Fibroblast of lung (primary cell): ENCODE measurements around the gene MXRA8. TPM values are rescaled to one million over a fixed set of nuclear protein-coding genes. Genes with fewer than 3 reads are reported as not detected.

Experiments
- DNase-seq, 2 donors: peaks; one replicate each; pipeline versions ENCODE4 v3.0.0 to v3.0.0-alpha.2; 2010; ENCODE audit warnings: low read depth in 2 of 2
- H2AFZ ChIP-seq: 2 replicates; pipeline ENCODE4 v1.5.1; 2012; ENCODE audit warnings: low read length, control low read depth, inconsistent platforms
- H3K27ac ChIP-seq: 2 replicates; pipeline ENCODE4 v1.5.1; 2011; ENCODE audit warnings: low read length, control low read depth; ENCODE audit not compliant: insufficient read depth
- H3K27me3 ChIP-seq: 2 replicates; pipeline ENCODE4 v1.5.1; 2011; ENCODE audit warnings: mild to moderate bottlenecking, low read length; ENCODE audit not compliant: control insufficient read depth, insufficient read depth
- H3K36me3 ChIP-seq: 2 replicates; pipeline ENCODE4 v1.5.1; 2011; ENCODE audit warnings: low read length; ENCODE audit not compliant: control insufficient read depth, insufficient read depth
- H3K4me1 ChIP-seq: 2 replicates; pipeline ENCODE4 v1.5.1; 2011; ENCODE audit warnings: low read length; ENCODE audit not compliant: control insufficient read depth, insufficient read depth; ENCODE audit errors: extremely low read depth
- H3K4me2 ChIP-seq: 2 replicates; pipeline ENCODE4 v1.5.1; 2011; ENCODE audit warnings: low read length, control low read depth; ENCODE audit not compliant: insufficient read depth; ENCODE audit errors: extremely low read depth
- H3K4me3 ChIP-seq, 4 experiments: fragments of 200-600 bp in 1 of 4; sonication (generic) in 1 of 4; replicated peaks in 1 of 4; 2 replicates each; pipeline ENCODE4 v1.5.1; 2011 to 2016; ENCODE audit warnings: low read length in 4 of 4, low read depth in 3 of 4, mild to moderate bottlenecking in 3 of 4, control low read depth in 2 of 4, inconsistent platforms in 1 of 4, mixed read lengths in 1 of 4; ENCODE audit not compliant: insufficient read depth in 1 of 4; ENCODE audit errors: control extremely low read depth in 1 of 4
- H3K79me2 ChIP-seq: 2 replicates; pipeline ENCODE4 v1.5.1; 2012; ENCODE audit warnings: mild to moderate bottlenecking, low read length, inconsistent platforms; ENCODE audit not compliant: control insufficient read depth, insufficient read depth
- H3K9ac ChIP-seq: 2 replicates; pipeline ENCODE4 v1.5.1; 2011; ENCODE audit warnings: mild to moderate bottlenecking, low read length, control low read depth; ENCODE audit not compliant: insufficient read depth
- H3K9me3 ChIP-seq: 2 replicates; pipeline ENCODE4 v1.5.1; 2012; ENCODE audit warnings: low read depth, low read length; ENCODE audit not compliant: control insufficient read depth, insufficient read depth
- H4K20me1 ChIP-seq: 2 replicates; pipeline ENCODE4 v1.5.1; 2011; ENCODE audit warnings: low read length; ENCODE audit not compliant: control insufficient read depth, insufficient read depth; ENCODE audit errors: extremely low read depth
- EZH2 ChIP-seq: IDR thresholded peaks from 2 replicates; pipeline ENCODE4 v1.5.1; 2012; ENCODE audit warnings: low read length, control low read depth, mild to moderate bottlenecking; ENCODE audit errors: missing control alignments
- polyA plus RNA-seq, 2 donors: library from polyadenylated mRNA; depleted of rRNA in 1 of 2; stranded (reverse) in 1 of 2; unstranded in 1 of 2; fragments of >200 nt; gene quantifications; 2 replicates each; pipeline ENCODE4 v1.2.1, GENCODE V29; 2011 to 2012; ENCODE audit warnings: missing spikeins in 1 of 2
- total RNA-seq: library from RNA; depleted of rRNA; stranded (reverse); fragments of >200 nt; gene quantifications from 2 replicates; pipeline ENCODE4 v1.2.1, GENCODE V29; 2014
- TF ChIP-seq, protein P1 (sequence below), 2 donors: IDR thresholded peaks in 1 of 2; conservative IDR thresholded peaks in 1 of 2; 1 replicate in 1 of 2; 2 replicates in 1 of 2; pipeline ENCODE4 v1.5.1; 2011 to 2012; ENCODE audit warnings: low read length in 2 of 2, control low read depth in 1 of 2, inconsistent platforms in 1 of 2, low read depth in 1 of 2, mild to moderate bottlenecking in 1 of 2

Gene MXRA8
- total and polyA plus RNA-seq, 2 donors (not counting 1 experiment from before 2014, with no cell fraction given) = 205 to 397 TPM

DNA sequence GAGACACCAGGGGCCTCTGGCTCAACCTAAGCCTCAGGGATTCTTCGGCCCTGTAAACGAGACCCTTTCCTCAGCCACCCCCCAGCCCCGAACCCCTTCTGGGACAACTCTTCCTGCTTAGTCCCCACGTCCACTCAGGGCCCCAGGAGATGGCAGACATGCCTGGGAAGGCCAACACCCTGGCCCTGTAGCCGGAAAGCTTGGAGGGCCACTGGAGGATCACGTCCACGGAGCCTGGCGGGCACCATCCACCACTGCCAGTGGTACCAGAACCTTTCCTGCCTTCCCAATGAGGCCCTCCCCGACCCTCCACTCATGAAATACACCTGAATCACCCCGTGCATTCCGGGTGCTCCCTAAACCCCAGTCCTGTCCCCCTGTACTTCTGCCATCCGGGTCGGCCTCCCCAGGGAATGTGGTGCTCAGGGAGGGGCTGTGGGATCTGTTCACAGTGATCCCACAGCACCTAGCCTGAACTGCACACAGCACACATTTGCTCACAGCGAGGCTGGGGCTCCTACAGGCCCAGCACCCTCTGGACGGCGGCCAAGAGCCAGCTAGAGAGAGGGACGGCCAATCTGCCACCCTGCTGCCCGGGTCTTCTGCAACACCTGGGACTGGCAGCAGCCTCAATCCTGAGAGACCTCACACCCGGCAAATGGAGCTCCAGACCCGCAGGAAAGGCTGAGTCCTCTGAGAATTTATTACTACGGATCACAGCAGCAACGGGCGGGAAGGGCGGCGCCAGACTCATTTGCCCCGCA lies 14.9 kb upstream of the MXRA8 start:
- Histone ChIP-seq H3K4me3 (peak overlapping the region in 2 of 4 experiments; percentile 10 to 72), H3K4me1 (peaks cover 15% of the 10 kb centered on the region), H3K27me3 (no peaks in the 10 kb centered on the region), H3K36me3 (peaks cover 17% of the 10 kb centered on the region), H3K9ac (no peak overlapping the region), H2AFZ (no peak overlapping the region), H3K27ac (no peak overlapping the region), H4K20me1 (no peaks in the 10 kb centered on the region), H3K79me2 (peaks cover 26% of the 10 kb centered on the region), H3K4me2 (peak overlapping the region; percentile 86), H3K9me3 (no peaks in the 10 kb centered on the region)
- TF ChIP-seq EZH2 = no peak
- TF ChIP-seq, protein P1, sequence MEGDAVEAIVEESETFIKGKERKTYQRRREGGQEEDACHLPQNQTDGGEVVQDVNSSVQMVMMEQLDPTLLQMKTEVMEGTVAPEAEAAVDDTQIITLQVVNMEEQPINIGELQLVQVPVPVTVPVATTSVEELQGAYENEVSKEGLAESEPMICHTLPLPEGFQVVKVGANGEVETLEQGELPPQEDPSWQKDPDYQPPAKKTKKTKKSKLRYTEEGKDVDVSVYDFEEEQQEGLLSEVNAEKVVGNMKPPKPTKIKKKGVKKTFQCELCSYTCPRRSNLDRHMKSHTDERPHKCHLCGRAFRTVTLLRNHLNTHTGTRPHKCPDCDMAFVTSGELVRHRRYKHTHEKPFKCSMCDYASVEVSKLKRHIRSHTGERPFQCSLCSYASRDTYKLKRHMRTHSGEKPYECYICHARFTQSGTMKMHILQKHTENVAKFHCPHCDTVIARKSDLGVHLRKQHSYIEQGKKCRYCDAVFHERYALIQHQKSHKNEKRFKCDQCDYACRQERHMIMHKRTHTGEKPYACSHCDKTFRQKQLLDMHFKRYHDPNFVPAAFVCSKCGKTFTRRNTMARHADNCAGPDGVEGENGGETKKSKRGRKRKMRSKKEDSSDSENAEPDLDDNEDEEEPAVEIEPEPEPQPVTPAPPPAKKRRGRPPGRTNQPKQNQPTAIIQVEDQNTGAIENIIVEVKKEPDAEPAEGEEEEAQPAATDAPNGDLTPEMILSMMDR (conservative IDR thresholded peaks at IDR 0.05 in 1 of 2, IDR thresholded peaks at IDR 0.05 in 1 of 2; ENCODE audit: low read depth in 1 of 2, low read length in 2 of 2) = no peak
- no peak for DNase-seq

GRCh38 chr1:1371746-1372711 lies 13.7 kb upstream of the MXRA8 start:
- no peak overlapping the region for H3K9ac ChIP-seq
- DNase-seq = peak; percentile 25 to 55
- peaks cover 3% of the 10 kb centered on the region for H3K9me3 ChIP-seq
- peaks cover 17% of the 10 kb centered on the region for H3K36me3 ChIP-seq
- H4K20me1 ChIP-seq = no peaks in the 10 kb centered on the region
- TF ChIP-seq, protein P1 (conservative IDR thresholded peaks at IDR 0.05 in 1 of 2, IDR thresholded peaks at IDR 0.05 in 1 of 2; ENCODE audit: low read depth in 1 of 2, low read length in 2 of 2) = peak; percentile 82 to 84
- TF ChIP-seq EZH2 = no peak
- H3K4me3 ChIP-seq = no peak overlapping the region
- peaks cover 26% of the 10 kb centered on the region for H3K79me2 ChIP-seq
- peak overlapping the region; percentile 28 for H3K27ac ChIP-seq
- no peaks in the 10 kb centered on the region for H3K27me3 ChIP-seq
- peak overlapping the region; percentile 54 for H3K4me2 ChIP-seq
- H3K4me1 ChIP-seq = peaks cover 15% of the 10 kb centered on the region
- H2AFZ ChIP-seq = no peak overlapping the region

- Histone ChIP-seq H3K9ac (no peak overlapping the region), H3K4me2 (no peak overlapping the region), H3K36me3 (peaks cover 13% of the 10 kb centered on the region), H4K20me1 (no peaks in the 10 kb centered on the region), H3K4me1 (peaks cover 15% of the 10 kb centered on the region), H3K4me3 (no peak overlapping the region), H2AFZ (no peak overlapping the region), H3K9me3 (peaks cover 4% of the 10 kb centered on the region), H3K27me3 (no peaks in the 10 kb centered on the region), H3K27ac (peak overlapping the region; percentile 28), H3K79me2 (peaks cover 26% of the 10 kb centered on the region)
- TF ChIP-seq, protein P1 (conservative IDR thresholded peaks at IDR 0.05 in 1 of 2, IDR thresholded peaks at IDR 0.05 in 1 of 2; ENCODE audit: low read depth in 1 of 2, low read length in 2 of 2) = no peak
- TF ChIP-seq EZH2 = no peak
- DNase-seq = no peak
Observed at GRCh38 chr1:1371364-1371745, 13.0 kb upstream of the MXRA8 start.
